ENCODE results near the gene FRA10AC1.

FRA10AC1 gene

GRCh38 chr10:93702210-93703001, at the start of gene FRA10AC1:
Gene FRA10AC1, minus strand, starts transcription at chr10:93702592. Its CDS starts 2,486 bp downstream, at chr10:93700106.
- Mint-ChIP-seq H3K27me3 (peaks cover 3% of the 10 kb centered on the region), H3K9me3 (no peaks in the 10 kb centered on the region), H3K4me3 (no peak within 1 kb of the TSS), H3K36me3 (ENCODE audit: low read depth) (peaks cover 9% of the 10 kb centered on the region), H3K4me1 (ENCODE audit: low read depth) (peaks cover 5% of the 10 kb centered on the region), H3K27ac (no peak within 1 kb of the TSS)
- intact Hi-C loops (cut with micrococcal nuclease), result loop anchor here (1.0 to 2.0 kb wide), 3 partner anchors 40 to 114 kb away; no protein-coding TSS in a partner anchor

GRCh38 chr10:93751832-93752231, 49.4 kb upstream of the FRA10AC1 start:
- Mint-ChIP-seq H3K36me3 (ENCODE audit: low read depth) (no peaks in the 10 kb centered on the region), H3K27ac (no peak overlapping the region), H3K27me3 (peaks cover 19% of the 10 kb centered on the region), H3K9me3 (no peaks in the 10 kb centered on the region), H3K4me1 (ENCODE audit: low read depth) (peaks cover 14% of the 10 kb centered on the region), H3K4me3 (peak overlapping the region; percentile 23)
- intact Hi-C loops (cut with micrococcal nuclease), result loop anchor here (2.0 kb wide), 1 partner anchor 49 kb away; the partner anchor contains the start of gene FRA10AC1

- intact Hi-C loops (cut with micrococcal nuclease), result no loop called here
- H3K36me3 Mint-ChIP-seq (ENCODE audit: low read depth), result no peaks in the 10 kb centered on the region
- no peak overlapping the region for H3K4me3 Mint-ChIP-seq
- H3K27ac Mint-ChIP-seq, result no peak overlapping the region
- H3K4me1 Mint-ChIP-seq (ENCODE audit: low read depth), result peaks cover 17% of the 10 kb centered on the region
- peaks cover 15% of the 10 kb centered on the region for H3K27me3 Mint-ChIP-seq
- no peaks in the 10 kb centered on the region for H3K9me3 Mint-ChIP-seq
Observed at GRCh38 chr10:93751124-93751523, 48.7 kb upstream of the FRA10AC1 start.

- no peak overlapping the region for H3K4me3 Mint-ChIP-seq
- H3K9me3 Mint-ChIP-seq, result no peaks in the 10 kb centered on the region
- H3K27ac Mint-ChIP-seq, result no peak overlapping the region
- peaks cover 33% of the 10 kb centered on the region for H3K4me1 Mint-ChIP-seq (ENCODE audit: low read depth)
- intact Hi-C loops (cut with micrococcal nuclease), result loop anchor here (10.0 kb wide), 1 partner anchor 65 kb away; no protein-coding TSS in a partner anchor
- H3K27me3 Mint-ChIP-seq, result peaks cover 10% of the 10 kb centered on the region
- no peaks in the 10 kb centered on the region for H3K36me3 Mint-ChIP-seq (ENCODE audit: low read depth)
Observed at GRCh38 chr10:93749218-93749799, 46.9 kb upstream of the FRA10AC1 start.

GRCh38 chr10:93746844-93747284, 44.5 kb upstream of the FRA10AC1 start:
- peak overlapping the region; percentile 48 for H3K4me3 Mint-ChIP-seq
- peak overlapping the region; percentile 30 for H3K27ac Mint-ChIP-seq
- peaks cover 52% of the 10 kb centered on the region for H3K4me1 Mint-ChIP-seq (ENCODE audit: low read depth)
- H3K27me3 Mint-ChIP-seq, result peaks cover 6% of the 10 kb centered on the region
- intact Hi-C loops (cut with micrococcal nuclease), result loop anchor here (10.0 kb wide), 1 partner anchor 68 kb away; no protein-coding TSS in a partner anchor
- no peaks in the 10 kb centered on the region for H3K36me3 Mint-ChIP-seq (ENCODE audit: low read depth)
- no peaks in the 10 kb centered on the region for H3K9me3 Mint-ChIP-seq

- intact Hi-C loops (cut with micrococcal nuclease), result loop anchor here (10.0 kb wide), 1 partner anchor 69 kb away; no protein-coding TSS in a partner anchor
- Mint-ChIP-seq H3K4me3 (no peak overlapping the region), H3K27ac (no peak overlapping the region), H3K27me3 (peaks cover 3% of the 10 kb centered on the region), H3K4me1 (ENCODE audit: low read depth) (peaks cover 57% of the 10 kb centered on the region), H3K9me3 (no peaks in the 10 kb centered on the region), H3K36me3 (ENCODE audit: low read depth) (no peaks in the 10 kb centered on the region)
Observed at GRCh38 chr10:93745408-93746065, 43.1 kb upstream of the FRA10AC1 start.

- no peak overlapping the region for H3K4me3 Mint-ChIP-seq
- peaks cover 8% of the 10 kb centered on the region for H3K9me3 Mint-ChIP-seq
- peaks cover 69% of the 10 kb centered on the region for H3K4me1 Mint-ChIP-seq (ENCODE audit: low read depth)
- H3K36me3 Mint-ChIP-seq (ENCODE audit: low read depth), result no peaks in the 10 kb centered on the region
- H3K27me3 Mint-ChIP-seq, result peaks cover 6% of the 10 kb centered on the region
- no peak overlapping the region for H3K27ac Mint-ChIP-seq
- intact Hi-C loops (cut with micrococcal nuclease), result loop anchor here (2.0 to 10.0 kb wide), 2 partner anchors 40 to 72 kb away; partner anchors contain the start of gene FRA10AC1
Observed at GRCh38 chr10:93742633-93743349, 40.4 kb upstream of the FRA10AC1 start.

- Mint-ChIP-seq H3K27ac (no peak overlapping the region), H3K4me3 (no peak overlapping the region), H3K36me3 (ENCODE audit: low read depth) (no peaks in the 10 kb centered on the region), H3K9me3 (peaks cover 8% of the 10 kb centered on the region), H3K27me3 (peaks cover 17% of the 10 kb centered on the region), H3K4me1 (ENCODE audit: low read depth) (peaks cover 62% of the 10 kb centered on the region)
- intact Hi-C loops (cut with micrococcal nuclease), result loop anchor here (10.0 kb wide), 1 partner anchor 73 kb away; no protein-coding TSS in a partner anchor
Observed at GRCh38 chr10:93741367-93741766, 39.0 kb upstream of the FRA10AC1 start.

- Mint-ChIP-seq H3K36me3 (ENCODE audit: low read depth) (no peaks in the 10 kb centered on the region), H3K9me3 (no peaks in the 10 kb centered on the region), H3K27me3 (peaks cover 38% of the 10 kb centered on the region)
Observed at GRCh38 chr10:93726024-93726423, 23.6 kb upstream of the FRA10AC1 start.

GRCh38 chr10:93723153-93723552, 20.8 kb upstream of the FRA10AC1 start:
- H3K4me1 Mint-ChIP-seq (ENCODE audit: low read depth), result peaks cover 32% of the 10 kb centered on the region
- no peak overlapping the region for H3K27ac Mint-ChIP-seq
- H3K4me3 Mint-ChIP-seq, result no peak overlapping the region
- H3K9me3 Mint-ChIP-seq, result no peaks in the 10 kb centered on the region
- H3K27me3 Mint-ChIP-seq, result peaks cover 40% of the 10 kb centered on the region
- intact Hi-C loops (cut with micrococcal nuclease), result no loop called here
- no peaks in the 10 kb centered on the region for H3K36me3 Mint-ChIP-seq (ENCODE audit: low read depth)

More at GRCh38 chr10:93726024-93726423, 23.6 kb upstream of the FRA10AC1 start:
- intact Hi-C loops (cut with micrococcal nuclease), result no loop called here
- no peak overlapping the region for H3K27ac Mint-ChIP-seq
- H3K4me3 Mint-ChIP-seq, result no peak overlapping the region
- H3K4me1 Mint-ChIP-seq (ENCODE audit: low read depth), result peaks cover 13% of the 10 kb centered on the region

GRCh38 chr10:93722550-93722949, 20.2 kb upstream of the FRA10AC1 start:
- Mint-ChIP-seq H3K27me3 (peaks cover 37% of the 10 kb centered on the region), H3K4me1 (ENCODE audit: low read depth) (peaks cover 32% of the 10 kb centered on the region), H3K36me3 (ENCODE audit: low read depth) (no peaks in the 10 kb centered on the region), H3K4me3 (no peak overlapping the region), H3K9me3 (no peaks in the 10 kb centered on the region), H3K27ac (no peak overlapping the region)
- intact Hi-C loops (cut with micrococcal nuclease), result no loop called here

- Mint-ChIP-seq H3K9me3 (no peaks in the 10 kb centered on the region), H3K27ac (no peak overlapping the region), H3K4me3 (no peak overlapping the region), H3K4me1 (ENCODE audit: low read depth) (peaks cover 42% of the 10 kb centered on the region), H3K36me3 (ENCODE audit: low read depth) (no peaks in the 10 kb centered on the region), H3K27me3 (peaks cover 18% of the 10 kb centered on the region)
- intact Hi-C loops (cut with micrococcal nuclease), result no loop called here
Observed at GRCh38 chr10:93719901-93720300, 17.5 kb upstream of the FRA10AC1 start.

- H3K9me3 Mint-ChIP-seq, result no peaks in the 10 kb centered on the region
- no peak overlapping the region for H3K27ac Mint-ChIP-seq
- H3K27me3 Mint-ChIP-seq, result peaks cover 16% of the 10 kb centered on the region
- H3K4me1 Mint-ChIP-seq (ENCODE audit: low read depth), result peaks cover 42% of the 10 kb centered on the region
- H3K36me3 Mint-ChIP-seq (ENCODE audit: low read depth), result no peaks in the 10 kb centered on the region
- intact Hi-C loops (cut with micrococcal nuclease), result no loop called here
- H3K4me3 Mint-ChIP-seq, result no peak overlapping the region
Observed at GRCh38 chr10:93718937-93719725, 16.7 kb upstream of the FRA10AC1 start.

Data from dendritic cell treated with granulocyte-macrophage colony-stimulating factor and Interleukin-4, amounts not matched to agents 40 ng/mL and 50 ng/mL, for 4 days (primary cell).